HG03066 (cell line): ENCODE measurements around the gene AGAP1.
"Not testable (repeated sequence)": the region's sequence is repeated elsewhere in the genome, so short reads cannot be mapped to it uniquely, and the experiment has no call there.

Source experiments
- ATAC-seq: cut with Tn5 transposase; IDR thresholded peaks from one replicate; pipeline ENCODE4 v1.9.1; 2021; ENCODE audit warnings: low read depth; ENCODE audit not compliant: unreplicated experiment

The AGAP1 gene

GRCh38 chr2:236086403-236086970, 592.6 kb downstream of the AGAP1 start:
- no peak for ATAC-seq

DNA sequence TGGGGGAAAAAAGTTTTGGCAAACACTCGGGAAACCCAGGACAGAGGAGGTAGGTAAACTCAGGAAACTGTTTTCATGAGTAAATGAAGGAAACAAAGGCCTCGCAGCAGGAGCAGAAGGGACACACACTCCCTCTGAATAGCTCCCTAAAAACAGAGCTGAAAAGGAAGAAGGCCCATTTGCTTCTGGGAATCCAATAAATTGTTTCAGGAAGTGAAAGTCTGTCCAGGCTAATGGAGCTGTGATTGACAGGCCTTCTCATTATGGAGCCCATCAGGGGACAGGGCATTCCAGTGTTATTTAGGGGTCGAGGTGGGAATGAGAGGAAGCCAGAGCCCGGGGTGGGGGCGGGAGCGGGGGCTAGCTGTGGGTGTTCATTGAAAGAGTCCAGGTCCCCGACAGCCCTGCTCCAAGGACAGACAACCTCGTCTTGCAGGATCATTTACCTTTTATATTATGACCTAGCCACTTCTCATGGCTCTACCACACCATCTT, 593.2 kb downstream of the AGAP1 start:
- ATAC-seq: no peak

GRCh38 chr2:236088368-236089057, 594.7 kb downstream of the AGAP1 start:
- ATAC-seq: no peak

DNA sequence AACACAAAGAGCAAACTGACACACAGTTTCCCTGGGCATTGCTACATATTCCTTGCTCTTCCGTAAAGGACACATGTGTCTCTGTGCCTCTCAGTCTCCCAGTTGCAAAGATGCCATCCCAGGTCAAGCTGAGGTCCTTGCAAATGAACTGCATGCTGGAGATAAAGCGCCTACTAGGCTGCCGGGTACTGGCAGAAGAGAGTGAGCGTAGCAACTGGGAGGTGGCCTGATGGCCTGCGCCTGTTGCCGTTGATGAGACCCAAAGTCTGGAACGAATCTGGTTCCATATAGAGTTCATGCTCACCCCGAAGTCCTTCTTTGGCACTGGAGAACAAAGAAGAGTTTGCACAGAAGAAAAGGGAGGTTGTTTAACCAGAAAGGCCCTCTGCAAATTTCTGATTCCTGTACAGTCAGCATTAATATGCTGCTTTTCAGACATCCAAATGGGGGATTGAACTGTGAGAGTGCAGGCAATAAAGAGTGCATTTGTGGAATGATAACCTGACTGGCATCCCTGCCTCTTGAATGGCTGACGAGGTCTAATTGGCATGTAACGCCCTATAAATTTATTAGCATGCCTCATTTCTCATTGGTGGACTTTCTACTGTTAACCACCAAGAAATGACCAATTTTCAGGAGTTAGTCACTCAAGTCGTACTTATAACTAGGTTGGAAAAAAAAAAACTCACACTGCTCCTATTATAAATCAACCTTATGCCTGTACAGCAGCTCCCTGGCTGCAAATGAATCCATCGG, 595.6 kb downstream of the AGAP1 start:
- ATAC-seq: no peak

DNA sequence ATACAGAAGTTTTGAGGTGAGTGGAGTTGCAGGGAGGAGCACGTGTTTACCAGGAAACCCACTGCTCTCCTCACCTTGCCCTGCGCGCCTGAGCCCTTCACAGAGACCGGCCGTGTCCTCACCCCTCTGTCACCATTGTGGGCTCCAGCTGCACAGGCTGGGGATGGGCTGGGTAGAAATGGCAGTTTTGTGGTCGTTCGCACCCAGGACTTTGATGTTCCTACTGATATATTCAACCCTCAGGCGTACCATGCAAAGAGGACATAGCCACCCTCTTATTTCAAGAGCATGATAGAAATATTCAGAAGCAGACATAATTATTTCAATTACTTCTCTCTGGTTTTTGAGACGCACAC, 596.2 kb downstream of the AGAP1 start:
- no peak for ATAC-seq

DNA sequence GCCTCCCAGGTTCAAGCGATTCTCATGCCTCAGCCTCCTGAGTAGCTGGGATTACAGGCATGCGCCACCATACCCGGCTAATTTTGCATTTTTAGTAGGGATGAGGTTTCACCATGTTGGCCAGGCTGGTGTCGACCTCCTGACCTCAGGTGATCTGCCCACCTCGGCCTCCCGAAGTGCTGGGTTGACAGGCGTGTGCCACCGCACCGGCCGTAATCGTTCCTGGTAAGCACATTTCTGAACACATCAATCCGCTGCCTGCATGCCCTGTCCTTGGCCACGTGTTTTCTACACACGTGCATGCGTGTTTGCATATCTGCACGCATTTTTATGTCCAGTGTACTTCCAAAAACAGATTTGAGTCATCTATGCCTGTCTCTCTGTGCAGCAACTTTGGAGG, 597.0 kb downstream of the AGAP1 start:
- not testable (repeated sequence) for ATAC-seq

- no peak for ATAC-seq
Measured at GRCh38 chr2:236092714-236093113, 598.9 kb downstream of the AGAP1 start.

DNA sequence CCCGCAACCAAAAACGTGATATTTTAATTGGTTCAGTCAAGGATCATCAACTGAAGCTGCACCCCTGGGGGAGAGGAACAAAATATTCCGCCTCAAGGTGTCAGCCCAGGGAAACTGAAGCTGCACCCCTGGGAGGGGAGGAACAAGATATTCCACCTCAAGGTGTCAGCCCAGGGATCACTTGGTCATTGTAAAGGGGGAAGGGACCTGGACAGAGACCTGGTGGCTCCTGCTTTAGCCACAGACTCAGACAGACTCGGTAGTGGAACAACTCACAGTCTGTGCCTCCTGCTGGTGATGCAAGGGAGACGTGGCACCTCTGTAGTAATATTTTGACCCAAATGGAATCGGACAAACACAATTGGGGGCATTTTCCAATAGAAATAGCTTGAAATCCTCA, 599.3 kb downstream of the AGAP1 start:
- ATAC-seq: no peak

DNA sequence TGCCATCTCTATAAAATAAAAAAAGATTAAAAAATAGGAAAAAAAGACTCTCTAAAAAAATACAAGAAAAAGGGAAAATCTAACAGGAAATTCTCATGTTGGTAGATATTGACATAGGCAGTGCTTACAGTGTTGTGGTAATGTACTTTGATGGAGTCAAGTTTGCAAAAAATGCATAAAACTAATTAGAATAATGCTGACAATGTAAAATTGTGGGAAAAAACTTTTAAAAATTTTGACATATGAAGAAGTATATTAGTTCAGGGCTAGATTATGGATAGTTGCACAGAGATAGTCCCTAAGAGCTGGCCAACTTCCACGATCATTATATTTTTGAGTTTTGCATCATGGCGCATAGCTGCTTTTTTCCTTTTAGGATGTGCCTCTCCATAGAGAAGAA, 601.7 kb downstream of the AGAP1 start:
- no peak for ATAC-seq

GRCh38 chr2:236101311-236101950, 607.6 kb downstream of the AGAP1 start:
- ATAC-seq: no peak

GRCh38 chr2:236102971-236103370, 609.1 kb downstream of the AGAP1 start:
- no peak for ATAC-seq

DNA sequence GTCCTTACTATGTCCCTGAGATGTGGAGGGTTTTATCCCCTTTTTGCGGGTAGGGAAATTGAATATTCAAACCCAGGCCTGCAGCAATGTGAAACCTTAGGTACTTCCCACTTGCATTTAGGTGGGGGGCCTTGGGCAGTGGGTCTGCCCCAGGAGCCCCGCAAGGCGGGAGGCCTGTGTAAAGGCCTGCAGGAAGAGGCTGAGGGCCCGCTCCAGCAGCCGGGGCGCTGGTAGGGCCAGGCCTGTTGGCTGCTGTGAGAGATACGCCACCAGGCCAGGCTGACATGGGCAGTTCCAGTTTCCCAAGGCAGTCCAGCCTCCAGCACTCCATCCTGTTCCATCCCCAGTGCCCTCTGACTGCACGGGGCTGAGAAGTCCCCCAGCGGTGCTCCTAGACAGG, 610.1 kb downstream of the AGAP1 start:
- ATAC-seq: no peak

DNA sequence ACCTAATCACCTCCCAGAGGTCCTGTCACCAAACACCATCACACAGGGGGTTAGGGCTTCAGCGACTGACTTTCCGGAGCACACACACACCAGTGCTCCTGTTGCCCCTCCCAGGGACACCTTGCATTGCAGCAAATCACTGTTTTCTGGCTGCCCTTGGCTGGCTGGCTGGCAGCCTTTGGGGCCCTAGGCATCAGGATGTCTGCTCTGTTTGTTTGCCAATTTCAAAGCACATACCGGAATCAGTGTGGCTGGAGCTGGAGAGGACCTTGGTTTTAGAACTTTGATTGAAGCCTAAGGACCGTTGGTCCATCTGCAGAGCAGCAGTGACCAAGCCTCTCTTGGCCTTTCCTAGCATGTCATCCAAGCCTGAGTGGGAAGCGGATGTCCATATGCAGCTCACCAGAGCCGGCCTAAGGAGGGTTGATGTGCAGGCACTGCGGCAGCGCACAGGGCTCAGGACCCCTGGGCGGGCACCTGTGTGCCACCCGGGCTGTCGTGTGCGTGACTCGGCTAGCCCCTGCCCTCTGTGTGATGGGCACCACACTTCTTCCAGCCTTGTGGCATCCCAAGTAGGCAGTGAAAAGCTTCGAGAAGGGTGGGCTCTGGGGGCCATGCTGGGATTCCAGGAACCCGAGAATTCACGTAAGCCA, 612.2 kb downstream of the AGAP1 start:
- no peak for ATAC-seq

GRCh38 chr2:236106761-236107160, 612.9 kb downstream of the AGAP1 start:
- ATAC-seq: no peak

DNA sequence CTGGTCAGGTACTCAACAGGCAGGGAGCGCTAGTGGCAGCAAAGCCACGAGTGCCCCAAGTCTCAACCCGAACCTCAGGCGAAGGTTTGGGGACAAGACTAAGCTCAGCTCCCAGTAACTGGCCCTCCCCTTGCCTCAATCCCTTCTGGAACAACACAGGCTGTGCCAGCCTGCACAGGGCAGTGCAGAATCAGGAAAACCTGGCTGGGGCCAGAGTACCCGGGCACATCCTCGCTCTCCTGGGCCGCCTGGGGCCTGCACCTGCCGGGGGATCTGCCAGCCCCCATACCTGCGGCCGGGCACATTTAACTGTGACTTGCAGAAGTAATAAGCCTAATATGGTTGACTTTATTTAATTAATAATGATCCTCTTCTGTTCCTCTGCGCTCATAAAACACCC, 613.7 kb downstream of the AGAP1 start:
- no peak for ATAC-seq

- no peak for ATAC-seq
Measured at GRCh38 chr2:236107942-236108625, 614.2 kb downstream of the AGAP1 start.

- no peak for ATAC-seq
Measured at GRCh38 chr2:236109061-236109460, 615.2 kb downstream of the AGAP1 start.

DNA sequence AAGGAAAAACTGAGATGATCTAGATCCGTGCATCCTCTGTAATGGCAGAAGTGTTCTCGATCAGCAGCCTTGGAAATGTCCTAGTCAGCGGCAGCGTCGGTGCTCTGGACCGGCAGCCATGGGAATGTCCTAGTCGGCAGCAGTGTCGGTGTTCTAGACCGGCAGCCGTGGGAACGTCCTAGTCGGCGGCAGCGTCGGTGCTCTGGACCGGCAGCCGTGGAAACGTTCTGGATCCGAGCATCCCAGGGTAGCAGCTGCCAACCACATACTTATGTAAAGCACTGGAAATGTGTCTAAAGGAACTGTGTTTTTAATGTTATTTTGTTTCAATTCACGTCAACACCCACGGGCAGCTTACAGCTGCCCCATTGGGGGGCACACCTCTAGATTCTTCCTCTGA, 615.6 kb downstream of the AGAP1 start:
- ATAC-seq: no peak

GRCh38 chr2:236112466-236112865, 618.6 kb downstream of the AGAP1 start:
- ATAC-seq: no peak

GRCh38 chr2:236113425-236113824, 619.6 kb downstream of the AGAP1 start:
- ATAC-seq: no peak
